GM12873 (cell line): ENCODE data around the gene SOD3.

Experiments used
- TF ChIP-seq, protein P1 (sequence below): IDR thresholded peaks from 2 replicates; pipeline ENCODE4 v1.5.1; 2012; ENCODE audit warnings: low read depth, mild to moderate bottlenecking, moderate library complexity, low read length, control low read depth; ENCODE audit not compliant: insufficient read depth; ENCODE audit errors: missing control alignments

Gene SOD3

DNA sequence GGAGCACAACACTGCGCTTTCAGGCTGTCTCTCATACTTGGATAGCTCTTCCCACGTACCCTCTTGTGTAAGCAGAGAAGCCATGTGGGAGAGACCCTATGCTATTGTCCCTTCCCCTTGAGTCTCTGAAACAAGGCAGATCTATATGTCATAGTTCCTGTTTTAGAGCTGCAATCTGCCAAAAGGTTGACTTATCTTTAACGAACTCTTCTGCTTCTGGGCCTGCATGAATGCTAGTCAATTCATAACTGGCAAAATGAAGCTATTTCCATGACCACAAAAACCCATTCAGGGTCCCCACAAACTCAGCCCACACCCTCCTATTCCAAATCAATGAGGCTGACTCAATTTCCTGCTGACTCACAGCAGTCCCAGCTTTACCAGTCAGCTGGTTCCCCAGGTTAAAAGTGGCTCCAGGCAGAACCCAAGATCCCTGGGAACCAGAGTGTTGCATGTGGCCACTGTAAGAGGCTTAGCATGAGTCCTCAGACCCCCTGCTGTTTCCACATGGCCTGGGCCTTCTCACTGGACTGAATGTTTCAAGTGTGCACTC lies 25.3 kb upstream of the SOD3 start:
- TF ChIP-seq, protein P1, sequence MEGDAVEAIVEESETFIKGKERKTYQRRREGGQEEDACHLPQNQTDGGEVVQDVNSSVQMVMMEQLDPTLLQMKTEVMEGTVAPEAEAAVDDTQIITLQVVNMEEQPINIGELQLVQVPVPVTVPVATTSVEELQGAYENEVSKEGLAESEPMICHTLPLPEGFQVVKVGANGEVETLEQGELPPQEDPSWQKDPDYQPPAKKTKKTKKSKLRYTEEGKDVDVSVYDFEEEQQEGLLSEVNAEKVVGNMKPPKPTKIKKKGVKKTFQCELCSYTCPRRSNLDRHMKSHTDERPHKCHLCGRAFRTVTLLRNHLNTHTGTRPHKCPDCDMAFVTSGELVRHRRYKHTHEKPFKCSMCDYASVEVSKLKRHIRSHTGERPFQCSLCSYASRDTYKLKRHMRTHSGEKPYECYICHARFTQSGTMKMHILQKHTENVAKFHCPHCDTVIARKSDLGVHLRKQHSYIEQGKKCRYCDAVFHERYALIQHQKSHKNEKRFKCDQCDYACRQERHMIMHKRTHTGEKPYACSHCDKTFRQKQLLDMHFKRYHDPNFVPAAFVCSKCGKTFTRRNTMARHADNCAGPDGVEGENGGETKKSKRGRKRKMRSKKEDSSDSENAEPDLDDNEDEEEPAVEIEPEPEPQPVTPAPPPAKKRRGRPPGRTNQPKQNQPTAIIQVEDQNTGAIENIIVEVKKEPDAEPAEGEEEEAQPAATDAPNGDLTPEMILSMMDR: no peak

DNA sequence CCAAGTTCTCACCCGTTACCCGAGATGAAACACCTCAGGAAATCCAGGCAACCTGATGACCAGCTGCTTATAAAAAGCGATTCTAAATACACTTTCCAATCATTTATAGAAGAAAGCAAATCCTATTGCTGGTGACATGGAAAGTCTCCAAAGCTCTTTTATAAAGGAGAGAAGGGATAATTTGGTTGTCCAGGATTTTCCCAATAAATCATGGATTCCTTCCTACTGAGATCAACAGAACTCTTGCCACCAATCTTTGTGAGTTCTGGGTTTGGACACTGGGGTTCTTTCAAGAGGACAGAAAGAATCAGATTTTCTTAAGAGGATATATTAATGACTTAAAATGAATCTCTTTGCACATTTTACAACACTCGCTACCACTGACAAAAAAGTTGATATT lies 24.7 kb upstream of the SOD3 start:
- TF ChIP-seq, protein P1: no peak

DNA sequence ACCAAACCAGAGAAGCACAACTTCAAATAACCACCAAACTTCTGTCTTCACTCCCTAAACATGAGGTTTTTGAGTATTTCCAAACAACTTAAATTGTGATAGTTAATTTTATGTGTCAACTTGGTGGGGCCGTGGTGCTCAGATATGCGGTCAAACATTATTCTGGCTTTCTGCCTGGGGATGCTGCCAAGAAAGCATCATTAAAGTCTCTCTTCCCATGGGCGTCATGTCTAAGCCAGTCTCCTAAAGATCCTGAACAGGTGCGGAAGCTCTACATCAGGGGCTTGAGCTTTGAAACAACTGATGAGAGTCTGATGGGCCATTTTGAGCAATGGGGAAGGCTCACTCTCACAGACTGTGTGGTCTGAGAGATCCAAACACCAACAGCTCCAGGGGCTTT lies 24.1 kb upstream of the SOD3 start:
- TF ChIP-seq, protein P1: no peak

DNA sequence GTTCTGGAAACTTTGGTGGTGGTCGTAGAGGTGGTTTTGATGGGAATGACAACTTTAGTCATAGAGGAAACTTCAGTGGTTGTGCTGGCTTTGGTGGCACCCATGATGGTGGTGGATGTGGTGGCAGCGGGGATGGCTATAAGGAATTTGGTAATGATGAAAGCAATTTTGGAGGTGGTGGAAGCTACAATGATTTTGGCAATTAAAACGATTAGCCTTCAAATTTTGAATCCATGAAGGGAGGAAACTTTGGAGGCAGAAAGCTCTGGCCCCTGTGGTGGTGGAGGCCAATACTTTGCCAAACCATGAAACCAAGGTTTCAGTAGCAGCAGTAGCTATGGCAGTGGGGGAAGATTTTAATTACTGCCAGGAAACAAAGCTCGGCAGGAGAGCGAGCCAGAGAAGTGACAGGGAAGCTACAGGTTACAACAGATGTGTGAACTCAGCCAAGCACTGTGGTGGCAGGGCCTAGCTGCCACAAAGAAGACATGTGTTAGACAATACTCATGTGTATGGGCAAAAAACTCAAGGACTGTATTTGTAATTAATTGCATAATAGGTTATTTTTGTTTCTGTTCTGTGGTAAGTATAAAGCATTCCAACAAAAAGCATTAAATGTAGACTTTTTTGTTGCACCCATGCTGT lies 23.2 kb upstream of the SOD3 start:
- TF ChIP-seq, protein P1: no peak

DNA sequence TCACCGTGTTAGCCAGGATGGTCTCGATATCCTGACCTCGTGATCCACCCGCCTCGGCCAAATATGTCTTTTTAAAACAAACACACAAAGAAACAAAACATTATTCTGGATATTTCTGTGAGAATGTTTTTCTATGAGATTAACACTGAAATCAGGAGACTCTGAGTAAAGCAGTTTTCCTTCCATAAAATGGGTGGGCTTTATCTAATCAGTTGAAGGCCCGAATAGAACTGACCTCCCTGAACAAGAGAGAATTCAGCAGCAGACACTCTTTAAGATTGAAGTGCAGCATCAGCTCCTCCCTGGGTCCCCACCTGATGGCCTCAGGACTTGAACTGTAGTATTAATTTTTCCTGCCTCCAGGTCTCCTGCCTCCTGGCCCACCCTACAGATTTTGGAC lies 22.4 kb upstream of the SOD3 start:
- TF ChIP-seq, protein P1: no peak

DNA sequence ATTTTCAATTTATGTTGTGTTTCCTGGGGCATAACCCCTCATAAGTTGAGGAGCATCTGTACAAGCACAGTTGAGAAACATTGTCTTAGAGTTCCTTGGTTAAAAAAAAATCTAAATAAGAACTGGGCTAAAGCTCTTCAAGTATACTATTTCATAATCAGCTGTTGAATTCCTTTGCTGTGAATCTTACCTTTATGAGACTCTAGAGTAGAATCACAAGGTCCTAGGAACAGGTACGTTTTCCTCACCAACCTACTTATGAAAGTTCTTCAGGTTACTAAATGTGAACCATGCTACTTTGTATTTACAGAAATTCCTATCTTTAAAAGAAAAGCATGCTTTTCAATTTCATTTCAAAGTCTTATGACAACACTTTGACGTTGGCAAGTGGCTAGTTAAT lies 20.9 kb upstream of the SOD3 start:
- TF ChIP-seq, protein P1: no peak

DNA sequence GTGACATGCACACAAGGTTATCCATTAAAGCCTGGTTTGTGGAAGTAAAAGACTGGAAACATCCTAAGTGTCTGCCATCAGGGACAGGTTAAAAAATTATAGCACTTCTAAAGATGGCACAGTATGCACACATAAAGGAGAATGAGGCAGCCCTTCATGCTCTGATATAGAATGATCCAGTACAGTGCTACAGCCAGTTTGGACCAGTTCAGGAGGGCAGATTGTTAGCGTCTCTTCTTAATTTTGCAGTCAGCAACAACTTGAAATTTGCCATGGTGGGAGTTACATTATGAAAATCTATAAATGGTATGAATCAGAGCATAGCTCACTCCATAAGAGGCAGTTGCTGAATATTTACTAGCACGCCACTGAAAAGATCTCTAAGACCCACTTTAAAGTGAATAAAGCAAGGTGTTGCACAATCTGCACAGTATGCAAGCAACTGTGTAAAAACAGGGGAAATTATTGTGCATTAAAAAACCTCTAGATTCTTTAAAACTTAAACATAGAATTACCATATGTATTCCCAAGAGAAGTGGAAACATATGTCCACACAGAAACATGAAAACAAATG lies 20.3 kb upstream of the SOD3 start:
- TF ChIP-seq, protein P1: no peak
